ENCODE measurements around the gene KISS1R.

The KISS1R gene

GRCh38 chr19:940591-941291 lies 23.6 kb downstream of the KISS1R start:
- peak; percentile 26 for DNase-seq

DNA sequence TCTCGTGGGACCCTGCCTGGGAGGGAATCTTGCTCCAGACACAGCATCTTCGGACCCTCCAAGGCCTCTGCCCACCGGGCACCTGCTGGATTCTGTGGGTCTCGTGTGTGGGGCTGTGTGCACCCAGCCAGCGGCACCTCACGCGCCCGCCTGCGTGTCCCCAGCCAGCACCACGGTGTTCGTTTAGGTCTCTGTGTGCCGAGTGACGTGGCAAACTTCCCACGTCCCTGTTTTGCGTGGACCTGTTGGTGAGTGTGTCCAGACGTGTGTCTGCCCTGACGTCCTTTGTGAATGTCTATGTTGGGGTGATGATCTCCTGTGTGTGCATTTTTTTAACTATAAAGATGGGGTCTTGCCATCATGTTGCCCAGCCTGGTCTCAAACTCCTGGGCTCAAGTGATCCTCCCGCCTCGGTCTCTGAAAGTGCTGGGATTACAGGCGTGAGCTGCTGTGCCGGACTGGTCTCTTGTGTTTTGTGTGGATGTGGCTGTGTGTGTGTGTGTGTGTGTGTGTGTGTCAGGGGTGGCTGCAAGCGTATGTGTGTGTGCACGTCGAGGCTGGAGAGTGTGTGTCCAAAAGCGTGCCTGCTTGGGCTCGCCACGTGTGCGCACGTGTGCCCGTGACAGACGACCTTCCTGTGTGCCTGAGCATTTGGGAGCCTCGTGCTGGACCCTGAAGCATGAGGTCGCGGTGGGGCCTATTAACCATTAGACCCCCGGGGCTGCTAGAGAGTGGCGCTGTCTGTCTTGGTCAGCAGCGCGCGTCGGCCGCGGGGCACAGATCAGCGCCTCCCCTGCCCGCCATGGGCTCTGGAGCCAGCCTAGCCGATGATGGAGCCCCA lies 24.4 kb downstream of the KISS1R start:
- DNase-seq, result no peak

DNA sequence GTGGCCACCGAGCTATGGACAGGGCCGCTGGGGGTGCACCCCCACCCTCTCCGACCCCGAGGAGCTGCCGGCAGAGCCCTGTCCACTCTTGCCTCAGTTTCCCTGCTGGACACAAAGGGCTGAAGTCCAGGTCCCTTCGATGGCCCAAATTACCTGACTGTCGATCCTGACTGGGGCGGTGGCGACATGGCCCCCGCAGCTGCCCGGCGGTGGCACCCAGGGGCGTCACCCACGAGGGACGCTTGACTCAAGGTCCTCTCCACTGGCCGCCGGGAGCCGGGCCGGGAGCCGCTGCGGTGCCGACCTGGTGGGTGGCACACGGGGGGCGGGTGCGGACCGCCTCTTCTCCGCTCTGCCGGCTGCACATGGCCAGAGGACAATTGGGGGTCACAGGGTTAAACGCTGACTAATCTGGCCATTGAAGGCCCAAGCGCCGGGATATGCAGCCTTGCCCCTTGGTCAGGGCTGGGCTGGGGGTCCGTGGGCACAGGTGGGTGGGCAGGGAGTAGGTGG lies 25.1 kb downstream of the KISS1R start:
- DNase-seq, result no peak

GRCh38 chr19:943551-944170 lies 26.5 kb downstream of the KISS1R start:
- no peak for DNase-seq

DNA sequence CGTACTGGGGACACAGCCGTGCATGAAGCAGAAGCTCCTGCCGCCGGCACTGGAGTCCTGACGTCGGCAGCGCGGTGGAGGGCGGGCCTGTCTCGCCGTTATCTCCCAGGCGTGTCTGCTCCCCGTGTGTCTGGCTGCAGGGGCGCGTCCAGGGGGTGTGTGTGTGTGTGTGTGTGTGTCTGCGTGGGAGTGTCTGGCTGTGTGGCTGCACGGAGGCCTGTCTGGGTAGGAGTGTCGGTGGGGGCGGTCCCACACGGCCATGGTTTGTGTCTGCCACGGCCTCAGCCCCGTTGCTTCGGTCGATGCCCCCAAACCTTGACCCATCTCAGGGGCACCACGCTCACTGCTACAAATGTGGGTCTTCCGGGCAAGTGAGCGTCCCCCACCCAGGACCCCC lies 27.0 kb downstream of the KISS1R start:
- DNase-seq, result no peak

GRCh38 chr19:944663-945241 lies 27.6 kb downstream of the KISS1R start:
- no peak for DNase-seq

DNA sequence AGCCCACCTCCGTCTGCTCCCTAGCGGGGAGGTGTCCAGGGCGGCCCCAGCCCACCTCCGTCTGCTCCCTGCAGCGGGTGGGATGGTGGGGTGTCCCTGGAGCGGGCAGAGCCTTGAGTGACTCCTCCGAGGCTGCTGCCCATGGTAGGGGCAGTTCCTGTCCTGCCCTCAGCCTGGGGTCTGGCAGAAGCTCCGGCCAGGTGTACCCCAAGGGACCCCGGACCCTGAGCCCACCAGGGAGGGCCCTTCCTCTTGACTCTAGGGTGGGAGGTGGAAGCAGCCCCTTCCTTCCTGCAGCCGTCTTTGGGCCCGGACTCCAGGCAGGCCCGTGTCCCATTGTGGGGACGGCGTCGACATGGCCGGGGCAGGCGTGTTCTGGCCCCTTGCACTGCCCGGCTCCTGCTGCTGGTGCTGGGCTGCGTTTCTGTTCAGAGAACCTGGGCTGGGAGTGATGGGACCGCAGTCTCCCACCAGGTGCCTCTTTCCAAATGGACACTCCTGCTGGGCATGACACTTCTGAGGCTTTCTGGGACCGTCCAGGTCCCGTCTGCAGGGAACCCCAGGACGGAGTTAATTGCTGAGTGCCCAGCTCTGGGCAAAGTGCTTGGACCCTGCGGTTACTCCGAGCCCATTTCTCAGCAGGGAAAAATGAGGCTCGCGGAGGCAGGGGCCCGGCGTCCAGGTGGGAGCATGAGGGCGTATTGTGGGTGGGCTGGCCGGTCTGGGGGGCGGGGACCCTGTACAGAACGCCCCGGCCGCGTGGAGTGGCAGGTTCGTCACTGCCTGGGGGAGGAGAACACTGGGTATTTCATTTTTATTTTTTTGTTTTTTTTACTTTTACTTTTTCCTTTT lies 28.5 kb downstream of the KISS1R start:
- DNase-seq, result no peak

- DNase-seq, result no peak
These were observed 30.1 kb downstream of the KISS1R start for GRCh38 chr19:947090-947706.

- DNase-seq, result no peak
These were observed 30.8 kb downstream of the KISS1R start for GRCh38 chr19:947707-948539.

- no peak for DNase-seq
These were observed 31.8 kb downstream of the KISS1R start for GRCh38 chr19:948842-949496.

DNA sequence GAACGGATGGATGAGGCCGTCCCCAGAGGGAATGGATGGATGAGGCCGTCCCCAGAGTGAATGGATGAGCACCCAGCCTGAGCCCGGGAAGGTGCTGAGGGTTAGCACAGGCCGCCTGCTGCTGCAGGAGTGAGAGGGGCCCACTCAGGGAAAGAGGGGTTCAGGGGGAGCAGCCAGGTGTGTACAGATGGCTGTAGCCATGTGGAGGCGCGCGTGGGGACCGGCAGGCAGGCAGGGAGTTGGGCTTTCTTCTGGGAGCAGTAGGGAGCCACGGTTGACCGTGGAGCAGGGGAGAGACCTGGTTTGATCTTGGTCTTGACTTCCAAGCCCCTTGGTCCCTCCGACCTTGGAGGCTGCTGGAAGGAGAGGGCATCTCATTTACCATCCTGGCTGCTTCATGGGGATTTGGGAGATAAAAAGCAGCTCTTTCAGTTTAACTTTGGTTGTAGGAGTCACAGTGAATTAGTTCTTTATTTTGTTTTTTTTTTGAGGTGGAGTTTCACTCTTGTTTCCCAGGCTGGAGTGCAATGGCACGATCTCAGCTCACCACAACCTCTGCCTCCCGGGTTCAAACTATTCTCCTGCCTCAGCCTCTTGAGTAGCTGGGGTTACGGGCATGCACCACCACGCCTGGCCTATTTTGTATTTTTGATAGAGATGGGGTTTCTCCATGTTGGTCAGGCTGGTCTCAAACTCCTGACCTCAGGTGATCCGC lies 33.4 kb downstream of the KISS1R start:
- DNase-seq, result no peak

DNA sequence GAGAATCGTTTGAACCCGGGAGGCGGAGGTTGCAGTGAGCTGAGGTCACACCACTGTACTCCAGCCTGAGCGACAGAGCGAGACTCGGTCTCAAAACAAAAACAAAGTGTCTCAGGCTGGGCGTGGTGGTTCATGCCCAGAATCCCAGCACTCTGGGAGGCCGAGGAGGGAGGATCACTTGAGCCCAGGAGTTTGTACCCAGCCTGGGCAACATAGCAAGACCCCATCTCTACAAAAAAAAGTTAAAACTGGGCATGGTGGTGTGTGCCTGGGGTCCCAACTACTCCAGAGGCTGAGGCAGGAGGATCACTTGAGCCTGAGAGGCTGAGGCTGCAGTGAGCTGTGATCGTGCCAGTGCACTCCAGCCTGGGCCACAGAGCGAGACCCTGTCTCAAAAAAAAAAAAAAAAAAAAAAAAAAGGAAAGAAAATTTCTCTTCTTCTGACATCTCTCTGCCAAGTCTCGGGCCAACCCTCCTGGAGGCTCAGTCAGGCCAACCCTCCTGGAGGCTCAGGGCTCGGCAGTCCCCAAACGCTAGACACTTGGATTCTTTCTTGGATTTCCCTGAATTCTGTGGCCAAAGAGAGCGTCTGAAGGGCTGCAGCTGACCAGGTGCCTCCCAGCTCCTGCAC lies 35.0 kb downstream of the KISS1R start:
- DNase-seq, result no peak

- DNase-seq, result no peak
These were observed 35.7 kb downstream of the KISS1R start for GRCh38 chr19:952680-953444.

DNA sequence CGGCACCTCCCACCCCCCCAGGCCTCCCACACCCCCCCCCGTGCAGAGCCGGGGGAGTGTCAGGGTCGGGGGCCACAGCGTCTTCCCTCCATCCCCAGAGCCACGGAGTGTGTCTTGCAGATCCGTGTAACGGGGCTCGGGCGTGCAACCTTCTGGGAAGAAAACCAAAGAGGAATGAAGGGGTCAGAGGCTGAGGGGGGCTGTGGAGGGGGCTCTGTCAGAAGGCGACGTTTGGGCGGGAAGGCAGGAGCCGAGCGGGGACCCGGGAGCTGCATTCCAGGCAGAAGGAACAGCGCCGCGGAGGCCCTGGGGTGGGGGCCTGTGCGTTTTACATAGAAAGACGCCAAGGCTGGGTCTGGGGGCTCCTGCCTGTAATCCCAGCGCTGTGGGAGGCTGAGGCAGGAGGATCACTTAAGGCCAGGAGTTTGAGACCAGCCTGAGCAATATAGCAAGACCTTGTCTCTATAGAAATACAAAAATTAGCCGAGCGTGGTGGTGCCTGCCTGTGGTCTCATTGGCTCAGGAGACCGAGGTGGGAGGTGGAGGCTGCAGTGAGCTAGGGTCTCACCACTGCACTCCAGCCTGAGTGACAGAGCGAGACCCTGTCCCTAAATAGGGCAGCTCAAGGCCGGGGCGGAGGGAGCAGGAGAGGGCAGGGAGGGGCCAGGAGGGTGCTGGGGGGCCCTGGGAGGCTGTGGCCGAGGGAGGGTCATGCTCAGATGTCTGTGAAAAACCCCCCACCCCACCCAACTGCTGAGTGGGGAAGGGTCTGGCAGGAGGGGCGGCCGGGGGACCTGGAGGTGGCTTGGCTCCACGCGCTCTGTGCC lies 36.5 kb downstream of the KISS1R start:
- no peak for DNase-seq

- no peak for DNase-seq
These were observed 37.1 kb downstream of the KISS1R start for GRCh38 chr19:954272-954671.

- DNase-seq, result no peak
These were observed 37.8 kb downstream of the KISS1R start for GRCh38 chr19:954672-955494.
